Measurements from ENCODE around the gene KAT8. TPM values are rescaled to one million over a fixed set of nuclear protein-coding genes. Genes with fewer than 3 reads are reported as not detected.

KAT8 gene
- total RNA-seq, 1 donor from 2014 or later, result 33.5 TPM

DNA sequence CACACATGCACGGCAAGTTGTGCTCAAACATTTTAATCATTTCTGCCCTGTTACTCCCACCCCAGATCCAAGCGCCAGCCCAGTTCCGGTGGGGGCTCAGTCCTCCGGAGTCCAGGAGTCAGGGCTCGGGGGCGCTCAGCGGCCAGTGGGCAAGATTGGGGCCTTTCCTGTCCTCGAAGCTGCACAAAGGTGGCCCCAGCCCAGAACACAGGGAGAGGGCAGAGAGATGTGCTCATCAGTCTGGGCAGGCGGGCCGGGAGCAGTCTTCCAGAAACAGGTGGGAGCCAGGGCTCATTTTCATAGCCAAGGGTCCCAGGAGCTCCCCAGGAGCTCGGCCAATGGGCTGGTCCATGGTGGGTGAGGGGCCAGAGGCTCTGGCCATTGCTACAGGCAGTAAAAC lies 14.0 kb downstream of the KAT8 start:
- Histone ChIP-seq H3K27me3 (ENCODE audit: insufficient read depth, low read length) (no peaks in the 10 kb centered on the region), H3K4me2 (ENCODE audit: low read length) (no peak overlapping the region), H3K4me1 (ENCODE audit: insufficient read depth, low read length) (peaks cover 16% of the 10 kb centered on the region), H3K4me3 (ENCODE audit: insufficient read depth, low read depth, low read length) (no peak overlapping the region), H3K79me2 (ENCODE audit: insufficient read depth, low read length) (no peaks in the 10 kb centered on the region), H3K36me3 (ENCODE audit: insufficient read depth, low read length) (no peaks in the 10 kb centered on the region), H2AFZ (ENCODE audit: low read depth, low read length) (no peak overlapping the region), H3K27ac (ENCODE audit: low read depth, low read length) (no peak overlapping the region), H3K9ac (ENCODE audit: low read length) (no peak overlapping the region), H3K9me3 (ENCODE audit: insufficient read depth, low read depth, low read length) (no peaks in the 10 kb centered on the region), H4K20me1 (ENCODE audit: insufficient read depth, low read length) (no peaks in the 10 kb centered on the region)
- no peak overlapping the region for H3K27ac Mint-ChIP-seq (ENCODE audit: unreplicated experiment)
- DNase-seq (ENCODE audit: low read depth) (no peak), FAIRE-seq (no peak)
- H3K27me3 Mint-ChIP-seq (ENCODE audit: low read depth, unreplicated experiment), result peaks cover 6% of the 10 kb centered on the region
- TF ChIP-seq EZH2 (IDR thresholded peaks at IDR 0.05; ENCODE audit: insufficient read depth, low read length), result no peak
- TF ChIP-seq, protein P1, sequence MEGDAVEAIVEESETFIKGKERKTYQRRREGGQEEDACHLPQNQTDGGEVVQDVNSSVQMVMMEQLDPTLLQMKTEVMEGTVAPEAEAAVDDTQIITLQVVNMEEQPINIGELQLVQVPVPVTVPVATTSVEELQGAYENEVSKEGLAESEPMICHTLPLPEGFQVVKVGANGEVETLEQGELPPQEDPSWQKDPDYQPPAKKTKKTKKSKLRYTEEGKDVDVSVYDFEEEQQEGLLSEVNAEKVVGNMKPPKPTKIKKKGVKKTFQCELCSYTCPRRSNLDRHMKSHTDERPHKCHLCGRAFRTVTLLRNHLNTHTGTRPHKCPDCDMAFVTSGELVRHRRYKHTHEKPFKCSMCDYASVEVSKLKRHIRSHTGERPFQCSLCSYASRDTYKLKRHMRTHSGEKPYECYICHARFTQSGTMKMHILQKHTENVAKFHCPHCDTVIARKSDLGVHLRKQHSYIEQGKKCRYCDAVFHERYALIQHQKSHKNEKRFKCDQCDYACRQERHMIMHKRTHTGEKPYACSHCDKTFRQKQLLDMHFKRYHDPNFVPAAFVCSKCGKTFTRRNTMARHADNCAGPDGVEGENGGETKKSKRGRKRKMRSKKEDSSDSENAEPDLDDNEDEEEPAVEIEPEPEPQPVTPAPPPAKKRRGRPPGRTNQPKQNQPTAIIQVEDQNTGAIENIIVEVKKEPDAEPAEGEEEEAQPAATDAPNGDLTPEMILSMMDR (IDR thresholded peaks at IDR 0.05; ENCODE audit: insufficient read depth, low read depth, low read length), result no peak
- H3K4me1 Mint-ChIP-seq (ENCODE audit: low read depth, unreplicated experiment), result peaks cover 4% of the 10 kb centered on the region
- no peak overlapping the region for H3K4me3 Mint-ChIP-seq (ENCODE audit: unreplicated experiment)
- H3K9me3 Mint-ChIP-seq (ENCODE audit: unreplicated experiment), result peaks cover 2% of the 10 kb centered on the region
- H3K36me3 Mint-ChIP-seq (ENCODE audit: low read depth, unreplicated experiment), result peaks cover 14% of the 10 kb centered on the region

DNA sequence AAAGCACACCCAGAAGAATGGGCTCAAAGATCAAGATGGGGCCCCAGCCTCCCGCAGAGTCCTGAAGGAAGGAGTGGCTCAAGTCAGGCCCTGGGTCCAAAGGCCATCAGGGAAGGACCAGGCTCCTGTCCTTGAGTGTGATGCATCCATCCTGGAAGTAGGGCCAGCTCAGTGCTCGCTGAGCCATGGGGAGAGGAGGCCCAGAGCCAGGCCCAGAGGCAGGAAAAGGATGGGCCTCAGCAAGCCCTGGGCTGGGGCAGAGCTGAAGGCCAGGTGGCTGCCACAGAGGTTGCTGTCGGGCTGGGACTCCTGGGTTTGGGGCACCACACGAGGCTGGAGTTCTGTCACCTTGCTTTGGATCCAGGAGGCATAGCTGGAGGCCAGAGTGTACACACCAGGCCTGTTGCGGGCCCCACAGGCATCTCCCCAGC lies 14.4 kb downstream of the KAT8 start:
- no peaks in the 10 kb centered on the region for H3K36me3 ChIP-seq (ENCODE audit: insufficient read depth, low read length)
- peaks cover 16% of the 10 kb centered on the region for H3K4me1 ChIP-seq (ENCODE audit: insufficient read depth, low read length)
- H3K9me3 ChIP-seq (ENCODE audit: insufficient read depth, low read depth, low read length), result no peaks in the 10 kb centered on the region
- DNase-seq (ENCODE audit: low read depth), result no peak
- H3K27me3 Mint-ChIP-seq (ENCODE audit: low read depth, unreplicated experiment), result peaks cover 6% of the 10 kb centered on the region
- H3K4me3 Mint-ChIP-seq (ENCODE audit: unreplicated experiment), result no peak overlapping the region
- H3K36me3 Mint-ChIP-seq (ENCODE audit: low read depth, unreplicated experiment), result peaks cover 14% of the 10 kb centered on the region
- FAIRE-seq, result no peak
- no peaks in the 10 kb centered on the region for H3K79me2 ChIP-seq (ENCODE audit: insufficient read depth, low read length)
- H2AFZ ChIP-seq (ENCODE audit: low read depth, low read length), result no peak overlapping the region
- H3K4me3 ChIP-seq (ENCODE audit: insufficient read depth, low read depth, low read length), result no peak overlapping the region
- no peak overlapping the region for H3K27ac ChIP-seq (ENCODE audit: low read depth, low read length)
- H3K27me3 ChIP-seq (ENCODE audit: insufficient read depth, low read length), result no peaks in the 10 kb centered on the region
- no peak overlapping the region for H3K27ac Mint-ChIP-seq (ENCODE audit: unreplicated experiment)
- H3K4me1 Mint-ChIP-seq (ENCODE audit: low read depth, unreplicated experiment), result peaks cover 4% of the 10 kb centered on the region
- H4K20me1 ChIP-seq (ENCODE audit: insufficient read depth, low read length), result no peaks in the 10 kb centered on the region
- no peak overlapping the region for H3K9ac ChIP-seq (ENCODE audit: low read length)
- no peak overlapping the region for H3K4me2 ChIP-seq (ENCODE audit: low read length)
- TF ChIP-seq, protein P1 (IDR thresholded peaks at IDR 0.05; ENCODE audit: insufficient read depth, low read depth, low read length), result no peak
- no peak for TF ChIP-seq EZH2 (IDR thresholded peaks at IDR 0.05; ENCODE audit: insufficient read depth, low read length)
- peaks cover 2% of the 10 kb centered on the region for H3K9me3 Mint-ChIP-seq (ENCODE audit: unreplicated experiment)

DNA sequence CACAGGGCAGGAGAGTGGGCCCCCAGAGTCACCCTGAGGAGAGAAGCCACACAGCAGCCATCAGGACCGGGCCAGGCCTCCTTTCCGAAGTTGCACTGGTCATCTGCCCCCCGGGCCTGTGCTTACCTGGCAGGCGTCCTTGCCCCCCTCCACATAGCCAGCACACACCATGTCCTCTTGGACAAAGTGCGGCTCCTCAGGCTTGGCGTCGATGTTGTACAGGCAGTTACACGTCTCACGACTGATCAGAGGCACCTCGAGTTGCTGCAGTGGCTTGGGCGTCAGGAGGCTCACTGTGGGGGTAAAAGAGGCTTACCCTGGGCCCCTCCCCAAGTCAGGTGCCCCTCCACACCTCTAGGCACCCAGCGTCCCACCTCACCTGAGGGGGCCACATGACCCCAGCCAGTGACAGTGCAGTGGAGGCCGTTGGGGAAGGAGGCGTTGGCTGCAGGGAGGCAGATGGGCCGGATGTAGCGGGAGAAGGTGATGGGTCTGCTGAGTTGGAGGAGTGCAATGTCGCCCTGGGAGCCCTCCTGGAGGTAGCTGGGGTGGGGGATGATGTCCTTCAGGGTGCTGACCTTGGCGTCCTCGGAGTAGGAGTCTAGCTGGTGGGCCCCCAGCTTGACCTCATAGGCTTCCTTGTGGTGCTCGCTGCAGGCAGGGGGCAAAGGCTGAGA lies 15.0 kb downstream of the KAT8 start:
- Histone ChIP-seq H3K9ac (ENCODE audit: low read length) (no peak overlapping the region), H2AFZ (ENCODE audit: low read depth, low read length) (no peak overlapping the region), H3K4me1 (ENCODE audit: insufficient read depth, low read length) (peaks cover 16% of the 10 kb centered on the region), H4K20me1 (ENCODE audit: insufficient read depth, low read length) (no peaks in the 10 kb centered on the region), H3K27me3 (ENCODE audit: insufficient read depth, low read length) (no peaks in the 10 kb centered on the region), H3K4me2 (ENCODE audit: low read length) (no peak overlapping the region), H3K36me3 (ENCODE audit: insufficient read depth, low read length) (no peaks in the 10 kb centered on the region), H3K27ac (ENCODE audit: low read depth, low read length) (no peak overlapping the region), H3K9me3 (ENCODE audit: insufficient read depth, low read depth, low read length) (no peaks in the 10 kb centered on the region), H3K4me3 (ENCODE audit: insufficient read depth, low read depth, low read length) (no peak overlapping the region), H3K79me2 (ENCODE audit: insufficient read depth, low read length) (no peaks in the 10 kb centered on the region)
- FAIRE-seq (no peak), DNase-seq (ENCODE audit: low read depth) (no peak)
- Mint-ChIP-seq H3K36me3 (ENCODE audit: low read depth, unreplicated experiment) (peaks cover 14% of the 10 kb centered on the region), H3K9me3 (ENCODE audit: unreplicated experiment) (peaks cover 2% of the 10 kb centered on the region), H3K27ac (ENCODE audit: unreplicated experiment) (no peak overlapping the region), H3K4me1 (ENCODE audit: low read depth, unreplicated experiment) (peaks cover 4% of the 10 kb centered on the region), H3K27me3 (ENCODE audit: low read depth, unreplicated experiment) (peaks cover 6% of the 10 kb centered on the region), H3K4me3 (ENCODE audit: unreplicated experiment) (no peak overlapping the region)
- TF ChIP-seq, protein P1 (IDR thresholded peaks at IDR 0.05; ENCODE audit: insufficient read depth, low read depth, low read length), result no peak
- TF ChIP-seq EZH2 (IDR thresholded peaks at IDR 0.05; ENCODE audit: insufficient read depth, low read length), result no peak
